ENCODE results near the gene TUBB4A.

The TUBB4A gene

DNA sequence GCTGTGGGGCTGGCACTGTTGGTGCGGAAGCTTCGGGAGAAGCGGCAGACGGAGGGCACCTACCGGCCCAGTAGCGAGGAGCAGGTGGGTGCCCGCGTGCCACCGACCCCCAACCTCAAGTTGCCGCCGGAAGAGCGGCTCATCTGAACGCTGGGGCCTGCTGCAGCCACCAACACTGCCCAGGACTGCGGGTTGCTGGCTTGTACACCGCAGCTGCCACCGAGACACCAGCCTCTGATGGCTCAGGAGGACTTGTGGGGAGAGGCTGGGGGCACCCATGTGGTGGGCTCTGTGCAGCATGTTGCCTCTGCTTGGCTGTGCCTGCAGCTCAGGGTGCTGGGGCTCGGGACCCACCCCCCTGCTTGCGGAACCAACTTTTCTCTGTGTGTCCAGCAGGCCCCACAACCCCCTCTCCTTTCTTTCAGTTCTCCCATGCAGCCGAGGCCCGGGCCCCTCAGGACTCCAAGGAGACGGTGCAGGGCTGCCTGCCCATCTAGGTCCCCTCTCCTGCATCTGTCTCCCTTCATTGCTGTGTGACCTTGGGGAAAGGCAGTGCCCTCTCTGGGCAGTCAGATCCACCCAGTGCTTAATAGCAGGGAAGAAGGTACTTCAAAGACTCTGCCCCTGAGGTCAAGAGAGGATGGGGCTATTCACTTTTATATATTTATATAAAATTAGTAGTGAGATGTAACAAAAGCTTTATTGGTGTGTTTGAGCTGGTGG is 35.4 kb downstream of the TUBB4A start:
- no peak for DNase-seq (ENCODE audit: low spot score)

DNA sequence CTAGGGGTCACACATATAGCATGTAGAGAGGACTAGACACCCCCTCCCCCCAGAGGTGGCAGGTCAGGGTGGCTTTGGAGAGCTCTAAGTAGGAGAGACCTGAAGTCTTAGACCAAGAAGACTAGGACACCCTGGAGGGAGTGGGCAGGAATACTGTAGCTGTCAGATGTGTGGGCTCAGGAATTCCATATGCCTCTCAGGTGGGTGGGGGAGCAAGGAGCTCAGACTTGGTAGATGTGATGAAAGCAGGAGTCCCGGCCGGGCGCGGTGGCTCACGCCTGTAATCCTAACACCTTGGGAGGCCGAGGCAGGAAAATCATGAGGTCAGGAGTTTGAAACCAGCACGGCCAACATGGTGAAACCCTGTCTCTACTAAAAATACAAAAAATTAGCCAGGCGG is 36.4 kb downstream of the TUBB4A start:
- no peak for DNase-seq (ENCODE audit: low spot score)

- DNase-seq (ENCODE audit: low spot score) = no peak
These were observed 37.1 kb downstream of the TUBB4A start for GRCh38 chr19:6465006-6465405.

DNA sequence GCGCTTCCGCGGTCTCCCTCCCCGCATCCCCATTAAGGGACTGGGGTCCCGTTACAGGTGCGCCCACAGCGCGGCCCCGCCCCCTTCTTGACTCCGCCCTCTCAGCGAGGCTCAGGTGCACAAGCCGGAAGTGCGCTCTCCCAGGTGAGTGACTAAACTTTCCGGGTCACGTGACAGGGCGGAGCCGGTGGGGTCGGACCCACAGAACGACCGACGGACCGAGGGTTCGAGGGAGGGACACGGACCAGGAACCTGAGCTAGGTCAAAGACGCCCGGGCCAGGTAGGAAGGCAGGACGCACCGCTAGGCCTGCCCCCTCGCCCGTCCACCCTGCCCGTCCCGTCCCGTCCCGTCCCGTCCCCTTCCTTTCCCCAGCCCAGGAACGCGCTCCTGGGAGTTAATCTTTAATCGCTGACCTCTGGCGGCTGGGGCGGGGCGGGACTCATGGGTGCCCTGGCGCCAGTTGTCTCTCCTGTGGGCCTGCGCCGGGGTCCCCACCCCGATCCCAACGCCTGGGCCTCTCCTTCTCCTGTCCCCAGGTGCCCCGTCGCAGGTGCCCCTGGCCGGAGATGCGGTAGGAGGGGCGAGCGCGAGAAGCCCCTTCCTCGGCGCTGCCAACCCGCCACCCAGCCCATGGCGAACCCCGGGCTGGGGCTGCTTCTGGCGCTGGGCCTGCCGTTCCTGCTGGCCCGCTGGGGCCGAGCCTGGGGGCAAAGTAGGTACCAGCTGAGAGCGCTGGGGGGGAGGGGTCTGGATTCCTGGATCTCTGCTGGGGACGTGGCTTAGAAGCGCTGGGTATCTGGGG is 37.8 kb downstream of the TUBB4A start, which contains the start of gene CRB3:
Gene CRB3, plus strand, starts transcription at position 202 of the 804 bp plus-strand sequence. Its CDS starts 431 bp downstream, at position 633.
- DNase-seq (ENCODE audit: low spot score) = no peak

DNA sequence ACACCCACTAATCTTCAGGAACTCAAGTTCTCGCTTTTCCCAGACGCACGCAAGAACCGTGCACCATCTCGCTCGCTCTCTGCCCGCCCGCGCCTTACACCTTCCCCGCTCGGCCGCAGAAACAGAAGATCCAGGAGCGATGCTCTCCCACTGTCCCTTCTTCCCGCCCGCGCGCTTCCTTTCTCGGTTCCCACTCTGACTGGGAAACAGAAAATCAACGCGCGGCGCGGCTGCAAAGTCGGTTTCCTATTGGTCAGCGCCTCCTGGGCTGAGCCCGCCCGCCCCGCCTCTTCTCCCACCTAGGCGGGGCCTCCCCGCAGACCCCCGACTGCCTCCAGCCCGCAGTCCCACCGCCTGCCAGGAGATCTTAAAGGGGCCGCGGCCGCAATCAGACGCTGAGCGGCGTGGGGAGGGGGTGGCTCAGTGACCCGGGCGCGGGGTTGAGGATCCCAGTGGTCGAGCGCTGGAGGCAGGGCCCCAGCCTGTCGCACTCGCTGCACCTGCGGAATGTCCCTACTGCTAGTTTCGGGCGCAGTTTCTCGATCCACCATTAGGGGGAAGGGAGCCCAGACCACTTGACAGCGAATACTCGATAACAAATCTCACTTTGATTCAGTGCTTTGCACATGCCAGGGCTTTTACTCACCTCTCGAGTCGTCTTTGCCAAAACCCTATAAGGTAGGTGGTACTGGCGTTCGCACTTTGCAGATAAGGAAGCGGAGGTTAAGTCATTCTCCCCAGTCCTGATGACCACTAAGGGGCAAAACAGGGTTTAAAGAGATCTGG is 41.8 kb downstream of the TUBB4A start:
- DNase-seq (ENCODE audit: low spot score) = peak; percentile 97

GRCh38 chr19:6459262-6460098 is 42.6 kb downstream of the TUBB4A start, which contains the start of gene SLC25A23:
Gene SLC25A23 (minus strand): TSS chr19:6459792. CDS start chr19:6459628, 164 bp downstream.
- peak; percentile 62 for DNase-seq (ENCODE audit: low spot score)

- no peak for DNase-seq (ENCODE audit: low spot score)
These were observed 43.3 kb downstream of the TUBB4A start for GRCh38 chr19:6458695-6459261.

DNA sequence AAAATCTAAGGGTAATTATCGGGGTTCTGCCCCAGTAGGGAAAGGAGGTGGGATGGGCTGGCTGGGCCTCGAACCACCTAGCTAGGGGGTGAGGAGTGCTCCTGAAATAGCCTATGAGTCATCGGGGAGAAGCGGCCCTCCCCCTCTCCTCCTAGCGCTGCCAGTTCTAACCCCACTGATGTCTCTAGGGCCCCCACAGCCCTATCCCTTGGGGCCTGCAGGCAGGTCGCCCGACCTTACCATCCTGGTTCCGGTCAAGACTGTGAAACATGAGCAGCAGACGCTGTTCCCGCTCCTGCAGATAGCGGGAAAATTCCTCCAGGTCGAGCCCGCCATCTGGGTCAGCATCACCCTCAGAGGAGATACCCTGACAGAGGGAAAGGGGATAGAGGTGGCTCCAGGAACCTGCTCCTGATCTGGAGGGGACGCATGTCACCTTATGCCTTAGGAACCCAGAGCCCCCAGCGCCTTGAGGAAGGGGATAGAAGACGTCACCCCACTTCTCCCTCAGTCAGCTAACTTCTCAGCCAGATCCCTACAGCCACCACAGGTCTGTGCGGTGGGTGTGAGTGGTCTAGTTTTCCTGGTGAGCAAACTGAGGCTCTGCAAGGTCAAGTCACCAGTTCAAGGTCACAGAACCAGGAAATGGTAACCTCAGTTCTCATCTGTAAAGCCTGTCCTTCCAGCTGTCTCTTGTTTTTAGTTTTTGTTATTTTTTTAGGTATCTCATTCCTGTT is 44.0 kb downstream of the TUBB4A start:
- DNase-seq (ENCODE audit: low spot score) = no peak

DNA sequence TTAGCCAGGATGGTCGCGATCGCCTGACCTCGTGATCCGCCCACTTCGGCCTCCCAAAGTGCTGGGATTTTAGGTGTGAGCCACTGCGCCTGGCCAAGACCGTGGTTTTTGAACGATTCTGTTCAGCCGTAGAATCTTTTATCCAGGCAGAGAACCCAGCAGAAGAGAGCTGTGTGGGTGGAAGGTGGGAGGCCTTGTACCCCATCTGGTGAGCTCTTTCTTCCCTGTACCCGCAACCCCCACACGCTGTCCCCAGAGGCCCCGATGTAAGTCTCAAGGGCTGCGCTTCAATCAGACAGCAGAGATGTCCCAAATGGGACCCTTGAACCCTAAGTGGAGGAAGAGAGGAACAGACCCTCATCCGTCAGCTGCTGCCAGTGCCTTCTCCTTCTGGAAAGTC is 46.2 kb downstream of the TUBB4A start:
- DNase-seq (ENCODE audit: low spot score) = no peak

DNA sequence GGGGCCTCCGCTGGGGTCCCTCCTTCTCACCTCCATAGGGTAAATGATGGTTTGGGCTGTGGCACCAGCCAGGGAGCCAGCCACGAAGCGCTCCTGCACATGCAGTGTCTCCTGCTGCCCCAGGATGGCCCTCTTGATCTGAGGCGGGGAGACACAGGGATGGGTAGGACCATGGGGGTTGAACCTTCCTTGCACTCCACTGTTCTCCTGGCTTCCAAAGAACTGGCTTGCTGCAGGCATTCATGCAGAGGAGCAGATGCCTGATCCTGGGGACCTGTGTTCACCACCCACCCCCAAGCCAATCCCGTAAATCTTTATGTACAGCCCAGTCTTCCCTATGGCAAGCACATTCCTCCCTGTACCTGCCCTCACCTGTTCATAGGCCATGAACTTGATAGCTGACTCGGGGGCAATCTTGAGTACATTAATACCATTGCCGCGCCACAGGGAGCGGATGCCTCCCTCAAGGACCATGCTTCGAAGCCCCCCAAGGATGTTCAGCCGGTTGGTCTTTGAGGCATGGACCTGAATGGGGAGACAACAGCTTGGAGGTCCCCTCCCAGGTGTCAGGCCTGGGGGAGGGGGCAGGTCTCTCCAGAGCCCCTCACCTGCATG is 48.1 kb downstream of the TUBB4A start:
- DNase-seq (ENCODE audit: low spot score) = no peak

DNA sequence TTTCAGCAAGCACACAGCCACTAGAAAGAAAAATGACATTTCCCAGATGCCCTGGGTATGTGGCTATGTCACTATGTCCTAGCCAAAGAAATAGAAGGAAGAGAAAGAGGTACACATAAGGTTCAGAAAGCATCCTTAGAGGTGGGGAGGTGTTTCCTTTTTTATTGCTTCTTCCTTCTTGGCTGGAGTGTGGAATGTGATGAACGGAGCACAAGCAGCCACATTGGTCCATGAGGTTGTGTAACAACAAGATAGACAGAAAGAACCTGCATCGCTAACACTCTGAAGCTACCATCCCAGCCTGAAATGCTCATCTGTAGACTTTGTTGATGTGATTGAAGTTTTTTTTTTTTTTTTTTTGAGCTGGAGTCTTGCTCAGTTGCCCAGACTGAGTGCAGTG is 49.2 kb downstream of the TUBB4A start:
- no peak for DNase-seq (ENCODE audit: low spot score)

- DNase-seq (ENCODE audit: low spot score) = no peak
These were observed 49.9 kb downstream of the TUBB4A start for GRCh38 chr19:6452223-6452614.

- DNase-seq (ENCODE audit: low spot score) = no peak
These were observed 50.4 kb downstream of the TUBB4A start for GRCh38 chr19:6451583-6452222.

- DNase-seq (ENCODE audit: low spot score) = no peak
These were observed 51.9 kb downstream of the TUBB4A start for GRCh38 chr19:6450166-6450565.

DNA sequence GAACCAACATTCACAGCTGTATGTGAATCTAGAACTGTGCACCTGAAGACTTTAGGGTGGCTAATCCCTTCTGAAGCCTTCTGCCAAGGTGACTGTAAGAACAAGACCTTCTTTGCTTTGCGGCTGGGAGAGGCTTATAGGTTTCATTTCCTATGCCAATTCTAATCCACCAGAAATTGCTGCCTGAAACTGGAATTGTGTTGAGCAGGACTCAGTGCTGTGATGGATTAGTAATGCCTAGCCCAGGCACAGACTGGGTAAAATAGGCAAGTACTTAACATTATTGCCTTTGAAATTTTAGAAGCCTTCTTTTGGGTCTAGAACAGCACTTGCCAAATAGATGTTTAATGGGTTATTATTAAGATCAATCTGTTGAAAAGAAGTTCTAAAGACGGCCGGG is 54.1 kb downstream of the TUBB4A start:
- no peak for DNase-seq (ENCODE audit: low spot score)

GRCh38 chr19:6446452-6446851 is 55.7 kb downstream of the TUBB4A start:
- DNase-seq (ENCODE audit: low spot score) = no peak
